ENCODE results near the gene KRCC1. TPM values are rescaled to one million over a fixed set of nuclear protein-coding genes. Genes with fewer than 3 reads are reported as not detected.
"Not testable (repeated sequence)": the region's sequence is repeated elsewhere in the genome, so short reads cannot be mapped to it uniquely, and the experiment has no call there.

Gene KRCC1
- total RNA-seq, 2 experiments from 2014 or later, result 2.4 to 2.5 TPM

GRCh38 chr2:88053934-88054781, 1.4 kb downstream of the KRCC1 start:
- peak overlapping the region; percentile 98 for H3K27ac Mint-ChIP-seq
- no peak for DNase-seq
- H3K4me1 Mint-ChIP-seq (ENCODE audit: low read depth), result peaks cover 66% of the 10 kb centered on the region
- H3K27me3 Mint-ChIP-seq (ENCODE audit: low read depth), result no peaks in the 10 kb centered on the region
- intact Hi-C loops (cut with micrococcal nuclease), result loop anchor here (1.0 to 10.0 kb wide), 4 partner anchors 16 to 641 kb away; partner anchors contain the start of genes EIF2AK3 and RPIA
- H3K4me3 Mint-ChIP-seq, result peak overlapping the region; percentile 99
- peaks cover 19% of the 10 kb centered on the region for H3K36me3 Mint-ChIP-seq (ENCODE audit: low read depth)
- no peaks in the 10 kb centered on the region for H3K9me3 Mint-ChIP-seq
- CTCF ChIA-PET, result interaction anchor here (0.6 to 1.7 kb wide), 3 partner anchors 50 to 111 kb away, joined by 3 to 5 read pairs (median 3); no protein-coding TSS in a partner anchor

GRCh38 chr2:88053296-88053695, 2.3 kb downstream of the KRCC1 start:
- Mint-ChIP-seq H3K27ac (peak overlapping the region; percentile 3), H3K36me3 (ENCODE audit: low read depth) (peaks cover 19% of the 10 kb centered on the region), H3K4me1 (ENCODE audit: low read depth) (peaks cover 67% of the 10 kb centered on the region), H3K4me3 (peak overlapping the region; percentile 2), H3K27me3 (ENCODE audit: low read depth) (no peaks in the 10 kb centered on the region), H3K9me3 (no peaks in the 10 kb centered on the region)
- intact Hi-C loops (cut with micrococcal nuclease), result loop anchor here (10.0 kb wide), 1 partner anchor 642 kb away; the partner anchor contains the start of gene RPIA
- DNase-seq, result no peak
- CTCF ChIA-PET, result no interaction called here

GRCh38 chr2:88051792-88052191, 3.8 kb downstream of the KRCC1 start:
- Mint-ChIP-seq H3K4me1 (ENCODE audit: low read depth) (peaks cover 60% of the 10 kb centered on the region), H3K36me3 (ENCODE audit: low read depth) (peaks cover 19% of the 10 kb centered on the region), H3K4me3 (no peak overlapping the region), H3K27me3 (ENCODE audit: low read depth) (no peaks in the 10 kb centered on the region), H3K27ac (no peak overlapping the region), H3K9me3 (no peaks in the 10 kb centered on the region)
- CTCF ChIA-PET, result interaction anchor here (1.4 kb wide), 1 partner anchor 9 kb away, joined by 5 read pairs; no protein-coding TSS in a partner anchor
- intact Hi-C loops (cut with micrococcal nuclease), result loop anchor here (10.0 kb wide), 1 partner anchor 643 kb away; the partner anchor contains the start of gene RPIA
- DNase-seq, result no peak

- CTCF ChIA-PET, result interaction anchor here (1.1 to 2.1 kb wide), 3 partner anchors 10 to 48 kb away, joined by 3 to 9 read pairs (median 5); no protein-coding TSS in a partner anchor
- Mint-ChIP-seq H3K4me1 (ENCODE audit: low read depth) (peaks cover 60% of the 10 kb centered on the region), H3K27me3 (ENCODE audit: low read depth) (no peaks in the 10 kb centered on the region), H3K27ac (no peak overlapping the region), H3K9me3 (no peaks in the 10 kb centered on the region), H3K36me3 (ENCODE audit: low read depth) (peaks cover 13% of the 10 kb centered on the region), H3K4me3 (no peak overlapping the region)
- intact Hi-C loops (cut with micrococcal nuclease), result loop anchor here (10.0 kb wide), 1 partner anchor 645 kb away; the partner anchor contains the start of gene RPIA
- DNase-seq, result no peak
Observed at GRCh38 chr2:88049622-88050021, 6.0 kb downstream of the KRCC1 start.

GRCh38 chr2:88048541-88048940, 7.0 kb downstream of the KRCC1 start:
- H3K4me1 Mint-ChIP-seq (ENCODE audit: low read depth), result peaks cover 53% of the 10 kb centered on the region
- CTCF ChIA-PET, result interaction anchor here (1.1 kb wide), 1 partner anchor 11 kb away, joined by 4 read pairs; no protein-coding TSS in a partner anchor

GRCh38 chr2:88045561-88045960, 10.0 kb downstream of the KRCC1 start:
- CTCF ChIA-PET, result interaction anchor here (3.7 kb wide), 1 partner anchor 14 kb away, joined by 16 read pairs; no protein-coding TSS in a partner anchor
- H3K4me3 Mint-ChIP-seq; H3K9me3 Mint-ChIP-seq; H3K36me3 Mint-ChIP-seq (ENCODE audit: low read depth); H3K27ac Mint-ChIP-seq; intact Hi-C loops (cut with micrococcal nuclease); DNase-seq; H3K27me3 Mint-ChIP-seq (ENCODE audit: low read depth): not testable (repeated sequence)
- H3K4me1 Mint-ChIP-seq (ENCODE audit: low read depth), result peaks cover 43% of the 10 kb centered on the region

More at GRCh38 chr2:88048541-88048940, 7.0 kb downstream of the KRCC1 start:
- Mint-ChIP-seq H3K9me3 (no peaks in the 10 kb centered on the region), H3K4me3 (no peak overlapping the region), H3K27me3 (ENCODE audit: low read depth) (no peaks in the 10 kb centered on the region), H3K27ac (no peak overlapping the region), H3K36me3 (ENCODE audit: low read depth) (peaks cover 10% of the 10 kb centered on the region)
- intact Hi-C loops (cut with micrococcal nuclease), result no loop called here
- DNase-seq, result no peak

GRCh38 chr2:88042476-88042875, 13.1 kb downstream of the KRCC1 start:
- H3K27me3 Mint-ChIP-seq (ENCODE audit: low read depth), result no peaks in the 10 kb centered on the region
- H3K9me3 Mint-ChIP-seq, result no peaks in the 10 kb centered on the region
- CTCF ChIA-PET, result no interaction called here
- H3K4me1 Mint-ChIP-seq (ENCODE audit: low read depth), result peaks cover 51% of the 10 kb centered on the region
- no peak overlapping the region for H3K4me3 Mint-ChIP-seq
- no peaks in the 10 kb centered on the region for H3K36me3 Mint-ChIP-seq (ENCODE audit: low read depth)
- DNase-seq, result no peak
- intact Hi-C loops (cut with micrococcal nuclease), result no loop called here
- no peak overlapping the region for H3K27ac Mint-ChIP-seq

- Mint-ChIP-seq H3K27me3 (ENCODE audit: low read depth) (no peaks in the 10 kb centered on the region), H3K27ac (peak overlapping the region; percentile 62), H3K4me1 (ENCODE audit: low read depth) (peaks cover 42% of the 10 kb centered on the region), H3K4me3 (no peak overlapping the region), H3K36me3 (ENCODE audit: low read depth) (peaks cover 15% of the 10 kb centered on the region), H3K9me3 (no peaks in the 10 kb centered on the region)
- DNase-seq, result no peak
- intact Hi-C loops (cut with micrococcal nuclease), result loop anchor here (1.0 to 2.0 kb wide), 2 partner anchors 14 to 16 kb away; no protein-coding TSS in a partner anchor
- CTCF ChIA-PET, result interaction anchor here (0.8 kb wide), 1 partner anchor 20 kb away, joined by 3 read pairs; no protein-coding TSS in a partner anchor
Observed at GRCh38 chr2:88038263-88039105, 17.1 kb downstream of the KRCC1 start.

GRCh38 chr2:88036606-88037005, 19.0 kb downstream of the KRCC1 start:
- Mint-ChIP-seq H3K27ac (no peak overlapping the region), H3K9me3 (no peaks in the 10 kb centered on the region), H3K4me1 (ENCODE audit: low read depth) (peaks cover 34% of the 10 kb centered on the region), H3K4me3 (no peak overlapping the region), H3K36me3 (ENCODE audit: low read depth) (peaks cover 15% of the 10 kb centered on the region), H3K27me3 (ENCODE audit: low read depth) (no peaks in the 10 kb centered on the region)
- CTCF ChIA-PET, result interaction anchor here (0.6 to 1.0 kb wide), 3 partner anchors 12 to 25 kb away, joined by 4 read pairs; no protein-coding TSS in a partner anchor
- DNase-seq, result no peak
- intact Hi-C loops (cut with micrococcal nuclease), result no loop called here

- intact Hi-C loops (cut with micrococcal nuclease), result no loop called here
Observed at GRCh38 chr2:88036182-88036581, 19.4 kb downstream of the KRCC1 start.

GRCh38 chr2:88032070-88032702, 23.4 kb downstream of the KRCC1 start:
- peaks cover 19% of the 10 kb centered on the region for H3K4me1 Mint-ChIP-seq (ENCODE audit: low read depth)
- no peak for DNase-seq
- no peaks in the 10 kb centered on the region for H3K27me3 Mint-ChIP-seq (ENCODE audit: low read depth)
- peaks cover 26% of the 10 kb centered on the region for H3K36me3 Mint-ChIP-seq (ENCODE audit: low read depth)
- H3K27ac Mint-ChIP-seq, result no peak overlapping the region
- CTCF ChIA-PET, result interaction anchor here (0.6 to 1.0 kb wide), 2 partner anchors 14 to 29 kb away, joined by 3 read pairs; no protein-coding TSS in a partner anchor
- no peaks in the 10 kb centered on the region for H3K9me3 Mint-ChIP-seq
- intact Hi-C loops (cut with micrococcal nuclease), result no loop called here
- H3K4me3 Mint-ChIP-seq, result no peak overlapping the region

More at GRCh38 chr2:88036182-88036581, 19.4 kb downstream of the KRCC1 start:
- Mint-ChIP-seq H3K9me3 (no peaks in the 10 kb centered on the region), H3K4me3 (no peak overlapping the region), H3K27me3 (ENCODE audit: low read depth) (no peaks in the 10 kb centered on the region), H3K36me3 (ENCODE audit: low read depth) (peaks cover 15% of the 10 kb centered on the region), H3K27ac (no peak overlapping the region), H3K4me1 (ENCODE audit: low read depth) (peaks cover 34% of the 10 kb centered on the region)
- no peak for DNase-seq
- CTCF ChIA-PET, result interaction anchor here (1.0 kb wide), 1 partner anchor 24 kb away, joined by 4 read pairs; no protein-coding TSS in a partner anchor
